Left lung (tissue), 10 donors: Measurements from ENCODE around the gene SH3BP5L. TPM values are rescaled to one million over a fixed set of nuclear protein-coding genes. Genes with fewer than 3 reads are reported as not detected.
A peak's percentile ranks its signal among the peaks of the same experiment; 100 is the strongest.

Experiments used
- ATAC-seq: fragments of 200-7000 bp; cut with Tn5 transposase; one replicate; pipeline ENCODE4 v1.9.1; 2020; ENCODE audit warnings: moderate library complexity
- DNase-seq, 4 donors: peaks; one replicate each; pipeline ENCODE4 v3.0.0-alpha.2; 2013 to 2020
- H3K27ac ChIP-seq, 2 donors: fragments of 200-600 bp; sonication (generic) in 1 of 2; one replicate each; pipeline versions ENCODE4 v1.5.0 to v1.8.0; 2020 to 2021
- H3K27me3 ChIP-seq, 2 donors: fragments of 200-600 bp; sonication (generic) in 1 of 2; one replicate each; pipeline versions ENCODE4 v1.5.0 to v1.8.0; 2020 to 2021
- H3K36me3 ChIP-seq, 2 donors: fragments of 200-600 bp; sonication (generic) in 1 of 2; one replicate each; pipeline versions ENCODE4 v1.5.0 to v1.8.0; 2020 to 2021
- H3K4me1 ChIP-seq, 2 donors: fragments of 200-600 bp; one replicate each; pipeline ENCODE4 v1.8.0; 2021
- H3K4me3 ChIP-seq, 2 donors: fragments of 200-600 bp; sonication (generic) in 1 of 2; one replicate each; pipeline versions ENCODE4 v1.5.0 to v1.8.0; 2020 to 2021; ENCODE audit warnings: mild to moderate bottlenecking in 1 of 2
- H3K9me3 ChIP-seq, 2 donors: fragments of 200-600 bp; sonication (generic) in 1 of 2; one replicate each; pipeline versions ENCODE4 v1.5.0 to v1.8.0; 2020 to 2021
- intact Hi-C, 2 donors: fragments of 100-400 bp; cut with DNase I; formaldehyde crosslinking; loops; one replicate each; pipeline versions ENCODE4 v1.11.2 to v1.14.2; 2022
- polyA plus RNA-seq, 6 donors: library from polyadenylated mRNA; unstranded; fragments of 120-200 nt; gene quantifications; one replicate each; pipeline ENCODE4 v1.2.1, GENCODE V29; 2013; ENCODE audit not compliant: insufficient read length in 6 of 6
- total RNA-seq, 2 donors: library from RNA; stranded (reverse); fragmentation: NEBNext Ultra II Directional; extraction: Animal tissue kit (Norgen Biotek cat#: 25700); gene quantifications; one replicate each; pipeline ENCODE4 v1.2.1, GENCODE V29; 2021
- TF ChIP-seq, protein P1 (sequence below), 2 donors: fragments of 200-600 bp; sonication (generic) in 1 of 2; IDR thresholded peaks; one replicate each; pipeline versions ENCODE4 v1.5.0 to v1.8.0; 2021; ENCODE audit warnings: antibody characterized with exemption in 2 of 2
- donor health status: DM: no; HTN: yes; CAD: no.
- donor health status: DM: no; HTN: no; CAD: no.

SH3BP5L gene
- total and polyA plus RNA-seq, 8 donors = 23.0 to 26.5 (median 23.9) TPM

DNA sequence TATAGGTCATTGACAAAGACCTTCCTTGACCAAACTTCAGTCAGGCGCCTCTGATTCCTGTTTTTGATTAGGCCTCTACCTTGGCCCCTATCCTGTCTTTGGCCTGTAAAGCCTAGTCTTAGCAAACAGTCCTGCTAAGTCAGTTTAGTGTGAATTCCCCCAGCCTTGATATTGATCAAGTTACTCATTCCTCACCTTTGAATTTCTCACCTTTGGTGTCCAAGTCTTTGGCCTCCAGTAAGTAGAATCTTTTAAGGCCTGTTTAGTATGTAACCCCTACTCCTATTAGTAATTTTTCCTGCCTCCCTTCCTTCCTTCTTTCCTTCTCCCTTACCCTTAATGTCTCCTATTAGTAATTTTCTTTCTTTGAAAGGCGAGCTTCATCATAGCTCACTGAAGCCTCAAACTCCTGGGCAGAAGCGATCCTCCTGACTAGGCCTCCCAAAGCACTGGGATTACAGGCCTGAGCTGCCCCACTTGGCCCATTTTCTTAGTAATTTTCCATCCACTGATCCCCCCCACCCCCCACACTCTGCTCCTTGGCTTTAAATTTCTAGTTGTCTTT lies 46.2 kb upstream of the SH3BP5L start:
- H3K9me3 ChIP-seq = no peaks in the 10 kb centered on the region
- H3K27me3 ChIP-seq = no peaks in the 10 kb centered on the region
- no peaks in the 10 kb centered on the region for H3K36me3 ChIP-seq
- intact Hi-C loops = no loop called here
- ATAC-seq (no peak), DNase-seq (no peak)
- H3K4me1 ChIP-seq = peaks cover 4 to 11% of the 10 kb centered on the region in 2 donors
- H3K4me3 ChIP-seq = peak overlapping the region in 1 of 2 donors; percentile 70
- TF ChIP-seq, protein P1, sequence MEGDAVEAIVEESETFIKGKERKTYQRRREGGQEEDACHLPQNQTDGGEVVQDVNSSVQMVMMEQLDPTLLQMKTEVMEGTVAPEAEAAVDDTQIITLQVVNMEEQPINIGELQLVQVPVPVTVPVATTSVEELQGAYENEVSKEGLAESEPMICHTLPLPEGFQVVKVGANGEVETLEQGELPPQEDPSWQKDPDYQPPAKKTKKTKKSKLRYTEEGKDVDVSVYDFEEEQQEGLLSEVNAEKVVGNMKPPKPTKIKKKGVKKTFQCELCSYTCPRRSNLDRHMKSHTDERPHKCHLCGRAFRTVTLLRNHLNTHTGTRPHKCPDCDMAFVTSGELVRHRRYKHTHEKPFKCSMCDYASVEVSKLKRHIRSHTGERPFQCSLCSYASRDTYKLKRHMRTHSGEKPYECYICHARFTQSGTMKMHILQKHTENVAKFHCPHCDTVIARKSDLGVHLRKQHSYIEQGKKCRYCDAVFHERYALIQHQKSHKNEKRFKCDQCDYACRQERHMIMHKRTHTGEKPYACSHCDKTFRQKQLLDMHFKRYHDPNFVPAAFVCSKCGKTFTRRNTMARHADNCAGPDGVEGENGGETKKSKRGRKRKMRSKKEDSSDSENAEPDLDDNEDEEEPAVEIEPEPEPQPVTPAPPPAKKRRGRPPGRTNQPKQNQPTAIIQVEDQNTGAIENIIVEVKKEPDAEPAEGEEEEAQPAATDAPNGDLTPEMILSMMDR (IDR thresholded peaks at IDR 0.05) = no peak
- H3K27ac ChIP-seq = peak overlapping the region in 1 of 2 donors; percentile 96

DNA sequence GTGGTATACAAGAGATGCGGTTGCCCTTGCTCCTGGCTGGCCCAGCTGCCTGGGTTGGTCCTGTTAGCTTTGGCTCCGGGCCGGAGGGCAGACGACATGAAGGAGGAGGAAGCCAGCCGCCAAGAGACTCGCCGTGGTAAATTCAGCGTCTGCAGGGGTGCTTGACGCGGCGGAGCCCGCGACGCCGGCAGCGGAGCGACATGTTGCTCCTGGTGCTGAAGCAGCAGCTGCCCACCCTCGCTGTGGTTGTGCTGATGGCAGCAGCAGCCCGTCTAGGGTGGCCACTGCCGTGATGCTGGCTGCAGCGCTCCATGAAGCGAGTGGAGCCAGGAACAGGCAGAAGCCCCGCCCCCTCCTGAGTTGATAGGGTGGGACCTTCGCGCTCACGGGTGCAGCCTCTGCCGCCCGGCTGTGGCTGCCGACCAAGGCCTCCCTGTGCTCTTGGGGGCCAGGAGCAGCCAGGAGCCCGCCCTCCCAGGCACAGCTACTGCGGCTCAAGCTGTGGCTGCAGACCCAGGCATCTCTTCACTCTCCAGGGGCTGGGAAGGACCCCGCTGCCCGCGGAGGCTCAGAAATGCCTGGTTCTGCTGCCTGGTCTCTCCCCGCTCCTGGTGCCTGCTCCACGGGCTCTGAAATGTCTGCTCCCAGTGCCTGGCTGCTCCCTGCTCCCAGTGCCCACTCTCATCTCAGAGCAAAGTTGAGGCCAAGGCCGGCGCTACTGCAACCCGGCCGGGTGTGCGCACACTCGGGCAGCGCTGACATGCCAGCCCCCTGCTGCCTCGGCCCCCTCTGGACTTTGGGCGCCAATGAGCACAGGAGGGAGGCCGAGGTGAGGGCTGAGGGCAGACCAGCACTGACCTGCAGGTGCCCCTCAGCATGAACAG lies 37.5 kb upstream of the SH3BP5L start:
- Histone ChIP-seq H3K4me3 (peak overlapping the region; percentile 59 to 61), H3K27ac (peak overlapping the region; percentile 15 to 74), H3K4me1 (peaks cover 1 to 30% of the 10 kb centered on the region in 2 donors), H3K27me3 (no peaks in the 10 kb centered on the region), H3K36me3 (no peaks in the 10 kb centered on the region), H3K9me3 (no peaks in the 10 kb centered on the region)
- intact Hi-C loops = no loop called here
- peak; percentile 79 for ATAC-seq
- TF ChIP-seq, protein P1 (IDR thresholded peaks at IDR 0.05) = no peak
- peak; percentile 70 to 95 (median 88) for DNase-seq

GRCh38 chr1:248862695-248862997 lies 36.9 kb upstream of the SH3BP5L start:
- H3K36me3 ChIP-seq = no peaks in the 10 kb centered on the region
- no peaks in the 10 kb centered on the region for H3K27me3 ChIP-seq
- H3K4me1 ChIP-seq = peaks cover 7 to 36% of the 10 kb centered on the region in 2 donors
- intact Hi-C loops = no loop called here
- no peaks in the 10 kb centered on the region for H3K9me3 ChIP-seq
- H3K4me3 ChIP-seq = peak overlapping the region; percentile 59 to 61
- TF ChIP-seq, protein P1 (IDR thresholded peaks at IDR 0.05) = no peak
- ATAC-seq (no peak), DNase-seq (no peak)
- peak overlapping the region; percentile 15 to 74 for H3K27ac ChIP-seq

DNA sequence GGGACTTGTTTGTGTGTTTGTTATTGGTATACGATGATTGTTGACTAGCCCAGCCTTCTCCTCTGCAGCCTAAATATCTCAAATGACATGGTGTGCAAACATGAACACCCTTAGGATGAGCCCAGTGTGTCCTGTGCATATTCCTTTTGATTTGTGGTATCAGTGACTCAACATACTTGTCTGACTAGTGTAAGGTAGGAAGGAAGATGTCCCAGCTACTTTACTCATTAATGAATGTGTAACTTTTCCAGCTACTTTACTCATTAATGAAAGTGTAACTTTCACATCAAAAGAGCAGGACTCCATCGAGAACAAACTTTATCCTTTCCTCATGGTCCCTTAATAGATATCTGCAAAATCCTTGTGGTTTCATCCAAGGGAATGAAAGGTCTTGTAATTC lies 35.9 kb upstream of the SH3BP5L start:
- DNase-seq (no peak), ATAC-seq (no peak)
- no peaks in the 10 kb centered on the region for H3K27me3 ChIP-seq
- intact Hi-C loops = no loop called here
- TF ChIP-seq, protein P1 (IDR thresholded peaks at IDR 0.05) = no peak
- H3K4me1 ChIP-seq = peaks cover 9 to 46% of the 10 kb centered on the region in 2 donors
- H3K9me3 ChIP-seq = no peaks in the 10 kb centered on the region
- no peaks in the 10 kb centered on the region for H3K36me3 ChIP-seq
- H3K4me3 ChIP-seq = no peak overlapping the region
- no peak overlapping the region for H3K27ac ChIP-seq

DNA sequence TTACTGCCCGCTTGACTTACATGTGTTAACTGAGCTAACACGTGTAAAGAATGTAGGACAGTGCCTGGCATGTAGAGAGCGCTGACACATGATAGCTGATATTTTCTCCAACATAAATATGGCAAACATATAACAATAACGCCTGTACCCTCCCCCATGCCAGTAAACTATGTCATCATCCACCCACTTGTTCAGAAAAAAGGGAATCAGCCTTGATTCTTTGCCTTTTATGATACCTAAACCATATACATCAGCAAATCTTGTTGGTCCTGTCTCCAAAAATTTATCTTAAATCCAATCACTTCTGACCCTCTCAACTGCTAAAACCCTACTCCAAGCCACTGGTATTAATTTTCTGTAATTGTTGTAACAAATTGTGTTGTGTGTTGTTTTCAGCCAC lies 34.3 kb upstream of the SH3BP5L start:
- intact Hi-C loops = no loop called here
- Histone ChIP-seq H3K9me3 (no peaks in the 10 kb centered on the region), H3K36me3 (peaks cover 0 to 11% of the 10 kb centered on the region in 2 donors), H3K27ac (peak overlapping the region; percentile 91 to 95), H3K4me3 (no peak overlapping the region), H3K4me1 (peaks cover 9 to 46% of the 10 kb centered on the region in 2 donors), H3K27me3 (no peaks in the 10 kb centered on the region)
- ATAC-seq (no peak), DNase-seq (no peak)
- TF ChIP-seq, protein P1 (IDR thresholded peaks at IDR 0.05) = no peak
